ENCODE measurements around the gene MSMB. TPM values are rescaled to one million over a fixed set of nuclear protein-coding genes. Genes with fewer than 3 reads are reported as not detected.

Gene MSMB
- total RNA-seq, 2 donors from 2014 or later = 1,381 to 2,749 TPM

DNA sequence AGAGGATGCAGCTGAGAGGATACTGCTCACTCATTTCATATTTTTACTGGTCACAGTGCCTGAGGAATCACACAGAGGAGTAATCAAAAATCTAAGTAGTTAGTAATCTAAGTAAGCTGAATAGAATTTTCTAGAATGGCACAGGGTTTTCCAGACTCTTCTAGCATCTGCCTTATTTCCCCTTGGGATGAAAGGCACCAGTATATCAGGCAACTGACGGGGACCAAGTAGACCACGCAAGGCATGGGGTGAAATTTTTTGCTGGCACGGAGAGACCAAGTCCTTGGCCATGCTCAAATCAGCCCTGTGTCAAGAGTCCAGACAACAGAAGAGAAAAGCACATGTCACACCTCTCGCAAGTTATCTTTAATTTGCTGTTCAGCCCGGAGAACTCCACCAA is 29.9 kb downstream of the MSMB start:
- H3K27ac ChIP-seq = no peak overlapping the region
- H3K4me3 ChIP-seq = no peak overlapping the region
- H3K27me3 ChIP-seq (replicated peaks; ENCODE audit: insufficient read depth) = no peaks in the 10 kb centered on the region
- no peak for TF ChIP-seq POLR2AphosphoS5 (IDR thresholded peaks at IDR 0.05)
- TF ChIP-seq, protein P1, sequence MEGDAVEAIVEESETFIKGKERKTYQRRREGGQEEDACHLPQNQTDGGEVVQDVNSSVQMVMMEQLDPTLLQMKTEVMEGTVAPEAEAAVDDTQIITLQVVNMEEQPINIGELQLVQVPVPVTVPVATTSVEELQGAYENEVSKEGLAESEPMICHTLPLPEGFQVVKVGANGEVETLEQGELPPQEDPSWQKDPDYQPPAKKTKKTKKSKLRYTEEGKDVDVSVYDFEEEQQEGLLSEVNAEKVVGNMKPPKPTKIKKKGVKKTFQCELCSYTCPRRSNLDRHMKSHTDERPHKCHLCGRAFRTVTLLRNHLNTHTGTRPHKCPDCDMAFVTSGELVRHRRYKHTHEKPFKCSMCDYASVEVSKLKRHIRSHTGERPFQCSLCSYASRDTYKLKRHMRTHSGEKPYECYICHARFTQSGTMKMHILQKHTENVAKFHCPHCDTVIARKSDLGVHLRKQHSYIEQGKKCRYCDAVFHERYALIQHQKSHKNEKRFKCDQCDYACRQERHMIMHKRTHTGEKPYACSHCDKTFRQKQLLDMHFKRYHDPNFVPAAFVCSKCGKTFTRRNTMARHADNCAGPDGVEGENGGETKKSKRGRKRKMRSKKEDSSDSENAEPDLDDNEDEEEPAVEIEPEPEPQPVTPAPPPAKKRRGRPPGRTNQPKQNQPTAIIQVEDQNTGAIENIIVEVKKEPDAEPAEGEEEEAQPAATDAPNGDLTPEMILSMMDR (IDR thresholded peaks at IDR 0.05) = no peak
- no peak for TF ChIP-seq POLR2A (IDR thresholded peaks at IDR 0.05)
- intact Hi-C loops (cut with DNase I) = no loop called here
- no peaks in the 10 kb centered on the region for H3K9me3 ChIP-seq
- no peaks in the 10 kb centered on the region for H3K36me3 ChIP-seq
- WGBS = 98% methylated on average over 5 of the region's 5 CpGs
- no peak for DNase-seq (ENCODE audit: low spot score)
- H3K4me1 ChIP-seq (replicated peaks) = no peaks in the 10 kb centered on the region

DNA sequence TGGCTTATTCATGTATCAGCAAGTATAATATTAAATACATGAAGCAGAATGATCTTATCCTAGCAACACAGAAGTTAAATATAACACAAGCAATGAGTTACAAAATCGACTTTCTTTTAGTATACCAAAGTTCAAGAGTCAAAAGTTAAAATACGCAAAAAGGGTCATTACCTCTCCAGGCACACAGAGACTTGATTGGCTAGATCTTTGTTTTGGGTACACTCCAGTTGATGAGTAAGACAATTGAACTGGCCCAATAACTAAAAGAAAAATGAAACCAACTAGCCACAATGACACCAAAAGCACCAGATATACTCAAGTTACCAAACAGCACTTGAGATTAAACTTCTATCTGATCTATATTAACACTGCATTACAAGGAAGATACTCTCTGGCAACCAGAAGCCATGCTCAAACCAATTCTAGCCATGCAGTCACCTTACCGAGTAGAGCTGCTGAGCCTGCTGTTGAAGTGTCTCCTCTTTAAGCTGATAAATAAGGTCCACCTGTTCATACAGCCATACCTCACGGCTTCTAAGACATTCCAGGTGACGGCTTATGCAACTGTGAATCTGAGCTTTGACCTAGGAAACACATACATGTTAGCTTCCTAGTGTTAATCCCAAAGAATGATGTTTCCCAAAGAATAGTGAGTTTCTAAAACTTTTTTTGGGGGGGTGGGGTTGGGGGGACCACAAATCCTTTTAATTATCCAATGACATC is 31.2 kb downstream of the MSMB start:
- Histone ChIP-seq H3K4me1 (replicated peaks) (no peaks in the 10 kb centered on the region), H3K36me3 (peaks cover 0 to 7% of the 10 kb centered on the region in 2 donors), H3K4me3 (no peak overlapping the region), H3K27ac (no peak overlapping the region), H3K27me3 (replicated peaks; ENCODE audit: insufficient read depth) (no peaks in the 10 kb centered on the region), H3K9me3 (no peaks in the 10 kb centered on the region)
- TF ChIP-seq POLR2AphosphoS5 (IDR thresholded peaks at IDR 0.05) (no peak), POLR2A (IDR thresholded peaks at IDR 0.05) (no peak)
- TF ChIP-seq, protein P1 (IDR thresholded peaks at IDR 0.05) = no peak
- DNase-seq (ENCODE audit: low spot score) = no peak
- WGBS = 94% methylated on average over 5 of the region's 5 CpGs
- intact Hi-C loops (cut with DNase I) = no loop called here

DNA sequence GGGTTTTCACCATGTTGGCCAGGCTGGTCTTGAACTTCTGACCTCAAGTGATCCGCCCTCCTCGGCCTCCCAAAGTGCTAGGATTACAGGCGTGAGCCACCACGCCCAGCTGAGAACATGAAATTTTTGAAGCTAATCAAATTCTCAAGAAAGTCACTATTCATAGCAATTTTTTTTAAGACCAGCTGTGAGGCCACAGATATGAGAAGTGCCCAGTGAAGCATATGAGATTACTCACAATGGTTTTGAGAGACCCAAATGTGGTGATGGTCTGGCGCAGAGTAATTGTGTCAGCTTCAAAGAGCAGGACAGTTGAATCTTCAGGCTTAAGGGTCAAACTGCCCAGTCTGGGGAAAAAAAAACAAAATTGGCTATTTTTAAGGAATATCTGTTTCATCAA is 31.9 kb downstream of the MSMB start:
- Histone ChIP-seq H3K4me3 (no peak overlapping the region), H3K27me3 (replicated peaks; ENCODE audit: insufficient read depth) (no peaks in the 10 kb centered on the region), H3K27ac (no peak overlapping the region), H3K36me3 (peaks cover under 1 to 12% of the 10 kb centered on the region in 2 donors), H3K9me3 (no peaks in the 10 kb centered on the region), H3K4me1 (replicated peaks) (no peaks in the 10 kb centered on the region)
- 89% methylated on average over 5 of the region's 5 CpGs for WGBS
- DNase-seq (ENCODE audit: low spot score) = no peak
- TF ChIP-seq POLR2AphosphoS5 (IDR thresholded peaks at IDR 0.05) (no peak), POLR2A (IDR thresholded peaks at IDR 0.05) (no peak)
- TF ChIP-seq, protein P1 (IDR thresholded peaks at IDR 0.05) = no peak
- intact Hi-C loops (cut with DNase I) = no loop called here

DNA sequence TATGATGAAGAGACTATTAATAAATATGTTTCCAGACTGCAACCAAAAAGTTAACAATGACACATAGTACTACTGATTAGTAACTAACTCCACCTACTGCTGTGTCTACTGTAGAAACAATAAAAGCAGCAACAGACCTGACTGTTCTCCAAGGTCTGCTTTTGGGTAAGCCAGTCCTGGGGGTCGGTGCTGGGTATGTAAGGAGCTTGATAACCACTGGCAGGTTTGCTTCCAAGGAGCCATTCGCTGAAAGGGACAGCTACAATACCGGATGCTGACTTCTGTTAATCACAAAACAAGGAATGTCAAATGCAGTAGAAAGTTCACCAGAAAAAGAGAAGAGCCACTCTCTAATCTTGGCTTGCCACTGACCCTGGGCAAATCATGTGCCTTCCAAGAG is 33.3 kb downstream of the MSMB start:
- Histone ChIP-seq H3K9me3 (no peaks in the 10 kb centered on the region), H3K36me3 (peaks cover 6 to 17% of the 10 kb centered on the region in 2 donors), H3K4me3 (no peak overlapping the region), H3K27ac (no peak overlapping the region), H3K27me3 (replicated peaks; ENCODE audit: insufficient read depth) (no peaks in the 10 kb centered on the region), H3K4me1 (replicated peaks) (no peaks in the 10 kb centered on the region)
- WGBS = 94% methylated on average over 3 of the region's 3 CpGs
- no peak for DNase-seq (ENCODE audit: low spot score)
- intact Hi-C loops (cut with DNase I) = no loop called here
- TF ChIP-seq POLR2A (IDR thresholded peaks at IDR 0.05) (no peak), POLR2AphosphoS5 (IDR thresholded peaks at IDR 0.05) (no peak)
- TF ChIP-seq, protein P1 (IDR thresholded peaks at IDR 0.05) = no peak

DNA sequence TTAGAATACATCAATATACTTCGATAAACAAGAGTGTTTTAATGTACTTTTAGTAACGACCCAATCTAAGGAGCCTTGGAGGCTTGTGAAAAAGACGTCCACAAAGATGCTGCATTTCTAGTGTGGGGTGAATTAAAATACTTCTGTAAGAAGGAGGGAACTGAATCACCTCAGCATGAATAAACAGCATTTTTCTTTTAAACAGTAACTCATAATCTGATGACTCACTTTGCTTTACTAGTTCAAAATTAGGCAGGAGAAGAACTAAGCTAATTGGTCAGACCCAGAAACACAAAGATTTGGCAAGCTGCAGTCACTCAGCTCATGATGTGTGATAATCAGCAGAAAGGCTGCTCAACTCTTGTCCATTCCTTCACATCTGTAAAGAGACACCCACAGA is 39.9 kb downstream of the MSMB start:
- H3K9me3 ChIP-seq = no peaks in the 10 kb centered on the region
- peaks cover 6 to 17% of the 10 kb centered on the region in 2 donors for H3K36me3 ChIP-seq
- H3K27me3 ChIP-seq (replicated peaks; ENCODE audit: insufficient read depth) = no peaks in the 10 kb centered on the region
- no peak overlapping the region for H3K4me3 ChIP-seq
- no peaks in the 10 kb centered on the region for H3K4me1 ChIP-seq (replicated peaks)
- no peak overlapping the region for H3K27ac ChIP-seq
- intact Hi-C loops (cut with DNase I) = no loop called here
- WGBS = 66% methylated on average over 3 of the region's 3 CpGs
- no peak for DNase-seq (ENCODE audit: low spot score)
- TF ChIP-seq, protein P1 (IDR thresholded peaks at IDR 0.05) = no peak
- no peak for TF ChIP-seq POLR2AphosphoS5 (IDR thresholded peaks at IDR 0.05)
- TF ChIP-seq POLR2A (IDR thresholded peaks at IDR 0.05) = no peak
